K562 (cell line): ENCODE data around the gene ARHGEF3. TPM values are rescaled to one million over a fixed set of nuclear protein-coding genes. Genes with fewer than 3 reads are reported as not detected.

Experiments used
- ATF1 ChIP-seq, 2 experiments: fragments of 450-650 bp in 1 of 2; IDR thresholded peaks; 2 replicates each; pipeline ENCODE4 v1.6.1; 2016; ENCODE audit warnings: missing compliant biosample characterization in 1 of 2, missing genetic modification characterization in 1 of 2
- BRD4 ChIP-seq: fragments of 200-600 bp; sonication (generic); IDR thresholded peaks from 2 replicates; pipeline ENCODE4 v1.6.1; 2017; ENCODE audit warnings: inconsistent platforms
- CBX1 ChIP-seq: sonication (generic); IDR thresholded peaks from 2 replicates; pipeline ENCODE4 v1.6.1; 2016; ENCODE audit warnings: antibody characterized with exemption, low read depth, mild to moderate bottlenecking
- MLLT1 ChIP-seq, 2 experiments: fragments of 450-650 bp; IDR thresholded peaks; 2 replicates each; pipeline ENCODE4 v1.6.1; 2016
- SETDB1 ChIP-seq: IDR thresholded peaks from one replicate; pipeline ENCODE4 v1.6.1; 2012; ENCODE audit warnings: low read length, control low read depth, inconsistent platforms
- SMAD1 ChIP-seq: fragments of 150-350 bp; IDR thresholded peaks from 2 replicates; pipeline ENCODE4 v1.6.1; 2014; ENCODE audit warnings: low read length, low read depth; ENCODE audit not compliant: partially characterized antibody
- SOX6 ChIP-seq: fragments of 450-650 bp; IDR thresholded peaks from 2 replicates; pipeline ENCODE4 v1.6.1; 2014; ENCODE audit warnings: mild to moderate bottlenecking
- TEAD2 ChIP-seq: fragments of 450-650 bp; IDR thresholded peaks from 2 replicates; pipeline ENCODE4 v1.6.1; 2016; ENCODE audit warnings: missing genetic modification characterization, control low read depth, missing compliant biosample characterization
- TSHZ1 ChIP-seq: fragments of 250-450 bp; sonication (Bioruptor Pico); IDR thresholded peaks from 2 replicates; pipeline ENCODE4 v1.4.0; 2020; ENCODE audit warnings: mild to moderate bottlenecking, moderate library complexity
- U2AF2 ChIP-seq: fragments of 200-400 bp; formaldehyde crosslinking; optimal IDR thresholded peaks from 2 replicates; pipeline ENCODE3; 2017; ENCODE audit warnings: low read depth, mild to moderate bottlenecking, low read length
- ZKSCAN8 ChIP-seq: fragments of 200-800 bp; sonication (Bioruptor generic); IDR thresholded peaks from 2 replicates; pipeline ENCODE4 v1.6.1; 2016; ENCODE audit warnings: missing genetic modification characterization, missing compliant biosample characterization
- ZNF124 ChIP-seq: sonication (generic); formaldehyde crosslinking; IDR thresholded peaks from 2 replicates; pipeline ENCODE4 v1.8.1; 2022; ENCODE audit warnings: missing genetic modification reagents
- ZNF282 ChIP-seq: sonication (generic); formaldehyde crosslinking; IDR thresholded peaks from 2 replicates; pipeline ENCODE4 v1.8.1; 2023; ENCODE audit warnings: missing genetic modification reagents
- ZNF41 ChIP-seq: fragments of 250-450 bp; sonication (Bioruptor Pico); conservative IDR thresholded peaks from 2 replicates; pipeline ENCODE4 v1.4.0; 2020; ENCODE audit warnings: mild to moderate bottlenecking
- polyA plus RNA-seq, 8 experiments: library from polyadenylated mRNA; depleted of rRNA in 4 of 8; stranded (reverse) in 5 of 8; unstranded in 3 of 8; fragments of >200 nt; fragmentation: Nextera tagmentation in 2 of 8; fragmentation: Illumina TruSeq in 1 of 8; extraction: Ambion mirVana in 2 of 8; extraction: Trizol in 1 of 8; gene quantifications; 2 replicates each; pipeline versions ENCODE4 v1.2.1 to v1.2.3, GENCODE V29; 2011 to 2014; ENCODE audit warnings: inconsistent platforms in 1 of 8, missing spikeins in 1 of 8
- total RNA-seq, 7 experiments: library from RNA; depleted of rRNA in 6 of 7; stranded (reverse); fragments of >200 nt in 6 of 7; fragmentation: Illumina TruSeq in 2 of 7; extraction: Trizol in 2 of 7; gene quantifications; 2 replicates each; pipeline versions ENCODE4 v1.2.1 to v1.2.3, GENCODE V29; 2011 to 2021; ENCODE audit warnings: low replicate concordance in 1 of 7
- TF ChIP-seq, protein P1 (sequence below): fragments of 450-650 bp; formaldehyde crosslinking; IDR thresholded peaks from 2 replicates; pipeline ENCODE4 v1.4.0; 2020; ENCODE audit warnings: mild to moderate bottlenecking
- TF ChIP-seq, protein P2 (sequence below): IDR thresholded peaks from 2 replicates; pipeline ENCODE4 v1.6.1; 2014; ENCODE audit warnings: antibody characterized with exemption
- TF ChIP-seq, protein P3 (sequence below): conservative IDR thresholded peaks from 2 replicates; pipeline ENCODE4 v1.6.1; 2011; ENCODE audit warnings: low read depth, mild to moderate bottlenecking, low read length; ENCODE audit not compliant: control insufficient read depth
- TF ChIP-seq, protein P4 (sequence below): fragments of 450-650 bp; conservative IDR thresholded peaks from 2 replicates; pipeline ENCODE4 v1.6.1; 2016; ENCODE audit warnings: missing genetic modification characterization, low read depth, mild to moderate bottlenecking, control low read depth, missing compliant biosample characterization

The ARHGEF3 gene
- total and polyA plus RNA-seq, 9 of the 15 experiments (the other 6 are each of a cell fraction or from before 2014, with no cell fraction given) = 0.77 to 2.7 (median 1.4) TPM

DNA sequence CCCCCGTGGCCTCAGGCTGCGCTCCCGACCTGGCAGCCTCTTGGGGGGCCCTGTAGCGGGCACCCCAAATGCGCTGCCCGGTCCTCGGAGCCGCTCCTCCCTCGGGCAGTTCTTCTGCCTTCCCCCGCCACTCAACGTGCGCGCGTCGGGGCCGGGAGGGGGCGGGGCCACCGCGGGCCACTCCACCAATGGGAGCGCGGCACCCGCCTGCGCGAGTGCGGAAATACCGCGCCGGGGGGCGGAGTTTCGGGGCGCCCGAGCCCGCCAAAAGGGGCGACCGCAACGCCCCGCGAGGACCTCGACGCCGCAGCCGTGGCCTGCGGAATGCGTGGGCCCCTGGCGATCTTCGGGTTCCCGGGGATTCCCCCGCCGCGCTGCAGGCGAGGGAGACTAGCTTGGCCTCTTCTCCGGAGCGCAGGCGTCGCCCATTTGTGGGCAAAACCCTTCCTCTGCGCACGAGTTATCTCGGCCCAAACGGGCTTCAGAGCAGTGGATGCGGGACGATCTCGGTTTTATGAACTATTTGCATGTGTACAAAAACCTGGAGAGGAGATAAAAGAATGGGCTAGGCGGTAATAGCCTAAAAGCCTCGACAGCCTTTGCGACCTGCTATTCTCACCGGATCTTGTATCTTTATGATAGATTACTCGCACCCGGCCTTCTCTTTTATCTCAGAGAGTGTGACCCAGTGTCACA lies 118.5 kb downstream of the ARHGEF3 start, which contains the start of gene TASOR (continued):
- TF ChIP-seq, protein P1, sequence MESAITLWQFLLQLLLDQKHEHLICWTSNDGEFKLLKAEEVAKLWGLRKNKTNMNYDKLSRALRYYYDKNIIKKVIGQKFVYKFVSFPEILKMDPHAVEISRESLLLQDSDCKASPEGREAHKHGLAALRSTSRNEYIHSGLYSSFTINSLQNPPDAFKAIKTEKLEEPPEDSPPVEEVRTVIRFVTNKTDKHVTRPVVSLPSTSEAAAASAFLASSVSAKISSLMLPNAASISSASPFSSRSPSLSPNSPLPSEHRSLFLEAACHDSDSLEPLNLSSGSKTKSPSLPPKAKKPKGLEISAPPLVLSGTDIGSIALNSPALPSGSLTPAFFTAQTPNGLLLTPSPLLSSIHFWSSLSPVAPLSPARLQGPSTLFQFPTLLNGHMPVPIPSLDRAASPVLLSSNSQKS (CRISPR knock-in tag) = no peak
- TF ChIP-seq U2AF2 = no peak
- no peak for TF ChIP-seq SETDB1
- peak; percentile 18; the same call in 1 of the 2 replicates for TF ChIP-seq TEAD2 (tag)
- TF ChIP-seq, protein P2, sequence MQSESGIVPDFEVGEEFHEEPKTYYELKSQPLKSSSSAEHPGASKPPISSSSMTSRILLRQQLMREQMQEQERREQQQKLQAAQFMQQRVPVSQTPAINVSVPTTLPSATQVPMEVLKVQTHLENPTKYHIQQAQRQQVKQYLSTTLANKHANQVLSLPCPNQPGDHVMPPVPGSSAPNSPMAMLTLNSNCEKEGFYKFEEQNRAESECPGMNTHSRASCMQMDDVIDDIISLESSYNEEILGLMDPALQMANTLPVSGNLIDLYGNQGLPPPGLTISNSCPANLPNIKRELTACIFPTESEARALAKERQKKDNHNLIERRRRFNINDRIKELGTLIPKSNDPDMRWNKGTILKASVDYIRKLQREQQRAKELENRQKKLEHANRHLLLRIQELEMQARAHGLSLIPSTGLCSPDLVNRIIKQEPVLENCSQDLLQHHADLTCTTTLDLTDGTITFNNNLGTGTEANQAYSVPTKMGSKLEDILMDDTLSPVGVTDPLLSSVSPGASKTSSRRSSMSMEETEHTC = no peak
- no peak for TF ChIP-seq TSHZ1 (CRISPR knock-in tag)
- no peak for TF ChIP-seq ATF1 (CRISPR knock-in tag; IDR thresholded peaks at IDR 0.05)
- TF ChIP-seq ATF1 (tag; IDR thresholded peaks at IDR 0.05) = peak; percentile 68
- TF ChIP-seq MLLT1 (IDR thresholded peaks at IDR 0.05) = peak in 1 of 2 experiments; percentile 50; a peak in 1 of 4 replicates
- TF ChIP-seq, protein P3, sequence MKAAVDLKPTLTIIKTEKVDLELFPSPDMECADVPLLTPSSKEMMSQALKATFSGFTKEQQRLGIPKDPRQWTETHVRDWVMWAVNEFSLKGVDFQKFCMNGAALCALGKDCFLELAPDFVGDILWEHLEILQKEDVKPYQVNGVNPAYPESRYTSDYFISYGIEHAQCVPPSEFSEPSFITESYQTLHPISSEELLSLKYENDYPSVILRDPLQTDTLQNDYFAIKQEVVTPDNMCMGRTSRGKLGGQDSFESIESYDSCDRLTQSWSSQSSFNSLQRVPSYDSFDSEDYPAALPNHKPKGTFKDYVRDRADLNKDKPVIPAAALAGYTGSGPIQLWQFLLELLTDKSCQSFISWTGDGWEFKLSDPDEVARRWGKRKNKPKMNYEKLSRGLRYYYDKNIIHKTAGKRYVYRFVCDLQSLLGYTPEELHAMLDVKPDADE = no peak
- TF ChIP-seq ZNF41 (CRISPR knock-in tag) = no peak
- TF ChIP-seq BRD4 = no peak
- peak; percentile 39 for TF ChIP-seq SMAD1
- 0 out of 2 replicates have a peak, but pooled peaks have one; percentile 71 for TF ChIP-seq ZNF282 (CRISPR knock-in tag)
- peak; percentile 90; the same call in 1 of the 2 replicates for TF ChIP-seq CBX1
- peak; percentile 37 for TF ChIP-seq SOX6
- no peak for TF ChIP-seq ZKSCAN8 (CRISPR knock-in tag)
- TF ChIP-seq, protein P4, sequence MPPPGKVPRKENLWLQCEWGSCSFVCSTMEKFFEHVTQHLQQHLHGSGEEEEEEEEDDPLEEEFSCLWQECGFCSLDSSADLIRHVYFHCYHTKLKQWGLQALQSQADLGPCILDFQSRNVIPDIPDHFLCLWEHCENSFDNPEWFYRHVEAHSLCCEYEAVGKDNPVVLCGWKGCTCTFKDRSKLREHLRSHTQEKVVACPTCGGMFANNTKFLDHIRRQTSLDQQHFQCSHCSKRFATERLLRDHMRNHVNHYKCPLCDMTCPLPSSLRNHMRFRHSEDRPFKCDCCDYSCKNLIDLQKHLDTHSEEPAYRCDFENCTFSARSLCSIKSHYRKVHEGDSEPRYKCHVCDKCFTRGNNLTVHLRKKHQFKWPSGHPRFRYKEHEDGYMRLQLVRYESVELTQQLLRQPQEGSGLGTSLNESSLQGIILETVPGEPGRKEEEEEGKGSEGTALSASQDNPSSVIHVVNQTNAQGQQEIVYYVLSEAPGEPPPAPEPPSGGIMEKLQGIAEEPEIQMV = no peak
- no peak for TF ChIP-seq ZNF124 (CRISPR knock-in tag)
